Spleen (tissue), 11 donors: ENCODE measurements around the gene PCCA. TPM values are rescaled to one million over a fixed set of nuclear protein-coding genes. Genes with fewer than 3 reads are reported as not detected.

ENCODE experiments used
- DNase-seq: peaks from one replicate; pipeline ENCODE4 v3.0.0-alpha.2; 2020
- H3K27ac ChIP-seq, 8 donors: fragments of 200-600 bp; sonication (generic) in 7 of 8; 1 replicate in 4 of 8; 2 replicates in 4 of 8; pipeline versions ENCODE4 v1.5.0 to v1.8.0; 2016 to 2021; ENCODE audit warnings: inconsistent platforms in 4 of 8, mild to moderate bottlenecking in 4 of 8, moderate library complexity in 1 of 8
- H3K27me3 ChIP-seq, 7 donors: fragments of 200-600 bp; sonication (generic) in 6 of 7; replicated peaks in 1 of 7; 1 replicate in 4 of 7; 2 replicates in 3 of 7; pipeline versions ENCODE4 v1.5.0 to v1.8.0; 2016 to 2021; ENCODE audit warnings: inconsistent platforms in 3 of 7, mild to moderate bottlenecking in 1 of 7
- H3K36me3 ChIP-seq, 6 donors: fragments of 200-600 bp; sonication (generic) in 5 of 6; 1 replicate in 4 of 6; 2 replicates in 2 of 6; pipeline versions ENCODE4 v1.5.0 to v1.8.0; 2016 to 2021; ENCODE audit warnings: inconsistent platforms in 2 of 6
- H3K4me1 ChIP-seq, 6 donors: fragments of 200-600 bp; sonication (generic) in 5 of 6; 1 replicate in 3 of 6; 2 replicates in 3 of 6; pipeline versions ENCODE4 v1.5.0 to v1.8.0; 2016 to 2021; ENCODE audit warnings: inconsistent platforms in 3 of 6
- H3K4me3 ChIP-seq, 8 donors: fragments of 200-600 bp; sonication (generic) in 7 of 8; 1 replicate in 4 of 8; 2 replicates in 4 of 8; pipeline versions ENCODE4 v1.5.0 to v1.8.0; 2016 to 2021; ENCODE audit warnings: inconsistent platforms in 4 of 8, mild to moderate bottlenecking in 4 of 8, moderate library complexity in 2 of 8
- H3K9me3 ChIP-seq, 8 donors: fragments of 200-600 bp; sonication (generic) in 7 of 8; 1 replicate in 4 of 8; 2 replicates in 4 of 8; pipeline versions ENCODE4 v1.5.0 to v1.8.0; 2016 to 2021; ENCODE audit warnings: inconsistent platforms in 4 of 8
- CTCF ChIP-seq, 11 experiments: fragments of 200-600 bp in 7 of 11; fragments of 450-650 bp in 4 of 11; sonication (generic) in 4 of 11; IDR thresholded peaks in 8 of 11; conservative IDR thresholded peaks in 3 of 11; 1 replicate in 7 of 11; 2 replicates in 4 of 11; pipeline versions ENCODE4 v1.4.0 to v1.8.0; 2016 to 2021; ENCODE audit warnings: antibody characterized with exemption in 11 of 11, inconsistent platforms in 4 of 11, mild to moderate bottlenecking in 1 of 11
- POLR2A ChIP-seq, 3 donors: fragments of 450-650 bp; IDR thresholded peaks; one replicate each; pipeline ENCODE4 v1.5.1; 2017; ENCODE audit warnings: antibody characterized with exemption in 3 of 3, mild to moderate bottlenecking in 1 of 3
- POLR2AphosphoS5 ChIP-seq, 3 donors: sonication (generic); formaldehyde crosslinking; IDR thresholded peaks; one replicate each; pipeline ENCODE4 v1.5.1; 2017; ENCODE audit warnings: antibody characterized with exemption in 3 of 3
- WGBS, 5 donors: extraction: QIAGEN DNeasy Blood & Tissue Kit in 3 of 5; methylation state at CpG; one replicate each; pipeline versions ENCODE4 v1.1.5 to v1.1.7; 2013 to 2018; 5-methylcytosine and 5-hydroxymethylcytosine counted together
- intact Hi-C: fragments of 100-400 bp; cut with DNase I; formaldehyde crosslinking; loops from one replicate; pipeline ENCODE4 v1.15.0; 2023; ENCODE audit warnings: low total_unique reads
- polyA plus RNA-seq, 3 donors: library from polyadenylated mRNA; stranded (reverse); fragments of 200-250 nt; gene quantifications; one replicate each; pipeline ENCODE4 v1.2.1, GENCODE V29; 2013
- total RNA-seq, 7 donors: library from RNA; depleted of rRNA in 3 of 7; stranded (reverse); fragments of >200 nt in 3 of 7; fragmentation: NEBNext Ultra II Directional in 4 of 7; extraction: Animal tissue kit (Norgen Biotek cat#: 25700) in 4 of 7; gene quantifications; one replicate each; pipeline versions ENCODE4 v1.1.0 to v1.2.1, GENCODE V29; 2016 to 2021
- donor health status: healthy with polysubstance abuse.
- donor health status: DM: no; HTN: no; CAD: no; lungs with moderate emphysema.
- donor health status: DM: no; HTN: no; CAD: no.
- donor health status: Bipolar disorder and iron deficiency.
- donor health status: healthy.
- donor health status: DM: no; HTN: no; CAD: no.
- donor health status: DM: yes; HTN: yes; CAD: no.

Gene PCCA
- total and polyA plus RNA-seq, 10 donors: 9.3 to 54.9 (median 43.9) TPM

GRCh38 chr13:100240109-100240779 is 151.4 kb downstream of the PCCA start:
- Histone ChIP-seq H3K4me3 (no peak overlapping the region), H3K9me3 (no peaks in the 10 kb centered on the region), H3K27ac (no peak overlapping the region), H3K36me3 (no peaks in the 10 kb centered on the region), H3K27me3 (no peaks in the 10 kb centered on the region), H3K4me1 (peaks cover 0 to 9% (median 9%) of the 10 kb centered on the region in 6 donors)
- TF ChIP-seq CTCF (IDR thresholded peaks at IDR 0.05 in 8 of 11, conservative IDR thresholded peaks at IDR 0.05 in 3 of 11): no peak
- TF ChIP-seq POLR2AphosphoS5 (IDR thresholded peaks at IDR 0.05): no peak
- no peak for TF ChIP-seq POLR2A (IDR thresholded peaks at IDR 0.05)
- no peak for DNase-seq
- 92 to 97% (median 97%) methylated on average over 4 of the region's 4 CpGs for WGBS, 5 donors
- intact Hi-C loops: no loop called here

- TF ChIP-seq CTCF (IDR thresholded peaks at IDR 0.05 in 8 of 11, conservative IDR thresholded peaks at IDR 0.05 in 3 of 11) (no peak), POLR2AphosphoS5 (IDR thresholded peaks at IDR 0.05) (no peak), POLR2A (IDR thresholded peaks at IDR 0.05) (no peak)
- 60 to 79% (median 70%) methylated on average over 3 of the region's 3 CpGs for WGBS, 5 donors
Observed at GRCh38 chr13:100244431-100244830, 155.5 kb downstream of the PCCA start.

GRCh38 chr13:100245104-100245503 is 156.2 kb downstream of the PCCA start:
- DNase-seq: no peak
- no peaks in the 10 kb centered on the region for H3K36me3 ChIP-seq
- no peak overlapping the region for H3K4me3 ChIP-seq
- no peaks in the 10 kb centered on the region for H3K27me3 ChIP-seq
- TF ChIP-seq CTCF (IDR thresholded peaks at IDR 0.05 in 8 of 11, conservative IDR thresholded peaks at IDR 0.05 in 3 of 11): no peak
- no peak for TF ChIP-seq POLR2A (IDR thresholded peaks at IDR 0.05)
- TF ChIP-seq POLR2AphosphoS5 (IDR thresholded peaks at IDR 0.05): no peak
- H3K4me1 ChIP-seq: no peaks in the 10 kb centered on the region
- 75 to 90% (median 90%) methylated on average over 1 of the region's 1 CpG for WGBS, 5 donors
- intact Hi-C loops: no loop called here
- no peak overlapping the region for H3K27ac ChIP-seq
- peaks cover 0 to 21% (median 15%) of the 10 kb centered on the region in 8 donors for H3K9me3 ChIP-seq

More at GRCh38 chr13:100244431-100244830, 155.5 kb downstream of the PCCA start:
- no peaks in the 10 kb centered on the region for H3K27me3 ChIP-seq
- H3K36me3 ChIP-seq: no peaks in the 10 kb centered on the region
- intact Hi-C loops: no loop called here
- H3K27ac ChIP-seq: no peak overlapping the region
- no peak overlapping the region for H3K4me3 ChIP-seq
- H3K9me3 ChIP-seq: peaks cover 0 to 21% (median 15%) of the 10 kb centered on the region in 8 donors
- no peak for DNase-seq
- H3K4me1 ChIP-seq: no peaks in the 10 kb centered on the region

- no peaks in the 10 kb centered on the region for H3K27me3 ChIP-seq
- DNase-seq: no peak
- H3K36me3 ChIP-seq: no peaks in the 10 kb centered on the region
- intact Hi-C loops: no loop called here
- H3K4me1 ChIP-seq: no peaks in the 10 kb centered on the region
- TF ChIP-seq POLR2AphosphoS5 (IDR thresholded peaks at IDR 0.05): no peak
- TF ChIP-seq POLR2A (IDR thresholded peaks at IDR 0.05): no peak
- TF ChIP-seq CTCF (IDR thresholded peaks at IDR 0.05 in 8 of 11, conservative IDR thresholded peaks at IDR 0.05 in 3 of 11): no peak
- H3K9me3 ChIP-seq: peaks cover 0 to 21% (median 15%) of the 10 kb centered on the region in 8 donors
- H3K27ac ChIP-seq: no peak overlapping the region
- no peak overlapping the region for H3K4me3 ChIP-seq
- WGBS, 5 donors: 98 to 100% (median 100%) methylated on average over 1 of the region's 1 CpG
Observed at GRCh38 chr13:100247937-100248336, 159.0 kb downstream of the PCCA start.
